ENCODE measurements around the gene WNT8B.

DNA sequence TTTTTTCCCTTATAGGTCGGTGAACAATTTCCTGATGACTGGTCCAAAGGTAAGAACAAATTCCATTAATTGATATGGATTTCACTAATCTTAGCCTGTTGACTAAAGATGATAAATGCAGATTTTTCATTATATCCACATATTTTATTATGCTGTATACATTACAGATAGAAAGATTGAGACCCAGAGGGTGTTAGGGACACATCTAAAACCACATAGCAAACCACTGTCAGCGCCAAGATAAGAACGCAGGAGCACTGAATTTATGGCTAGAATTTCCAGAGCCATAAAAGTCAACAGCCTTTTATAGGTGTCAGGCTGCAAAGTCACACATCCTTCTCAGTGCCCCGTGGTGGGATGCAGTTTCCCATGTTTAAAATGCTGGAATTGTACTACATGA is 16.2 kb downstream of the WNT8B start:
- TF ChIP-seq DIDO1 (tag; IDR thresholded peaks at IDR 0.05; ENCODE audit: low read depth) (no peak), BRF1 (IDR thresholded peaks at IDR 0.05; ENCODE audit: borderline replicate concordance, extremely low read depth, insufficient read length) (no peak), SRSF1 (IDR thresholded peaks at IDR 0.05; ENCODE audit: low read depth, low read length) (no peak), BMI1 (IDR thresholded peaks at IDR 0.05; ENCODE audit: low read length) (no peak), POLR2A (conservative IDR thresholded peaks at IDR 0.05) (no peak), TRIM24 (IDR thresholded peaks at IDR 0.05) (no peak), NRF1 (conservative IDR thresholded peaks at IDR 0.05 in 1 of 2, IDR thresholded peaks at IDR 0.05 in 1 of 2) (no peak), ZBTB7A (IDR thresholded peaks at IDR 0.05; ENCODE audit: borderline replicate concordance, control insufficient read depth, low read depth, low read length) (no peak), LARP7 (IDR thresholded peaks at IDR 0.05) (no peak), TCF7L2 (IDR thresholded peaks at IDR 0.05; ENCODE audit: low read depth, low read length) (no peak), HNRNPH1 (optimal IDR thresholded peaks at IDR 0.05; ENCODE audit: low read depth, low read length) (no peak), ZNF592 (IDR thresholded peaks at IDR 0.05) (no peak)
- TF ChIP-seq, protein P1, sequence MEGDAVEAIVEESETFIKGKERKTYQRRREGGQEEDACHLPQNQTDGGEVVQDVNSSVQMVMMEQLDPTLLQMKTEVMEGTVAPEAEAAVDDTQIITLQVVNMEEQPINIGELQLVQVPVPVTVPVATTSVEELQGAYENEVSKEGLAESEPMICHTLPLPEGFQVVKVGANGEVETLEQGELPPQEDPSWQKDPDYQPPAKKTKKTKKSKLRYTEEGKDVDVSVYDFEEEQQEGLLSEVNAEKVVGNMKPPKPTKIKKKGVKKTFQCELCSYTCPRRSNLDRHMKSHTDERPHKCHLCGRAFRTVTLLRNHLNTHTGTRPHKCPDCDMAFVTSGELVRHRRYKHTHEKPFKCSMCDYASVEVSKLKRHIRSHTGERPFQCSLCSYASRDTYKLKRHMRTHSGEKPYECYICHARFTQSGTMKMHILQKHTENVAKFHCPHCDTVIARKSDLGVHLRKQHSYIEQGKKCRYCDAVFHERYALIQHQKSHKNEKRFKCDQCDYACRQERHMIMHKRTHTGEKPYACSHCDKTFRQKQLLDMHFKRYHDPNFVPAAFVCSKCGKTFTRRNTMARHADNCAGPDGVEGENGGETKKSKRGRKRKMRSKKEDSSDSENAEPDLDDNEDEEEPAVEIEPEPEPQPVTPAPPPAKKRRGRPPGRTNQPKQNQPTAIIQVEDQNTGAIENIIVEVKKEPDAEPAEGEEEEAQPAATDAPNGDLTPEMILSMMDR (IDR thresholded peaks at IDR 0.05 in 2 of 3, conservative IDR thresholded peaks at IDR 0.05 in 1 of 3; ENCODE audit: insufficient read depth in 2 of 3, low read depth in 1 of 3, low read length in 3 of 3) = no peak
